ENCODE measurements around the gene CRACR2B.
A peak's percentile ranks its signal among the peaks of the same experiment; 100 is the strongest.

Gene CRACR2B

GRCh38 chr11:855796-856195 lies 28.1 kb downstream of the CRACR2B start:
- TF ChIP-seq CTCF (IDR thresholded peaks at IDR 0.05; ENCODE audit: low read depth, low read length, missing control alignments): no peak
- H3K4me3 ChIP-seq (ENCODE audit: low read depth, low read length): no peak overlapping the region
- no peaks in the 10 kb centered on the region for H3K36me3 ChIP-seq (replicated peaks)
- in situ Hi-C loops (cut with HindIII; ENCODE audit: low pct_ligation_motif_present, low sequenced_read_pairs): no loop called here
- no peak overlapping the region for H3K27ac ChIP-seq
- H3K27me3 ChIP-seq (replicated peaks): no peaks in the 10 kb centered on the region
- no peak for DNase-seq

GRCh38 chr11:856397-856796 lies 28.7 kb downstream of the CRACR2B start:
- no peak for DNase-seq
- H3K27me3 ChIP-seq (replicated peaks): no peaks in the 10 kb centered on the region
- in situ Hi-C loops (cut with HindIII; ENCODE audit: low pct_ligation_motif_present, low sequenced_read_pairs): no loop called here
- no peak overlapping the region for H3K4me3 ChIP-seq (ENCODE audit: low read depth, low read length)
- no peak overlapping the region for H3K27ac ChIP-seq
- no peaks in the 10 kb centered on the region for H3K36me3 ChIP-seq (replicated peaks)
- no peak for TF ChIP-seq CTCF (IDR thresholded peaks at IDR 0.05; ENCODE audit: low read depth, low read length, missing control alignments)

- in situ Hi-C loops (cut with HindIII; ENCODE audit: low pct_ligation_motif_present, low sequenced_read_pairs): no loop called here
- DNase-seq: no peak
Measured at GRCh38 chr11:858053-858761, 30.5 kb downstream of the CRACR2B start.

GRCh38 chr11:858762-859339 lies 31.1 kb downstream of the CRACR2B start:
- Histone ChIP-seq H3K27ac (no peak overlapping the region), H3K36me3 (replicated peaks) (peaks cover 2% of the 10 kb centered on the region), H3K27me3 (replicated peaks) (no peaks in the 10 kb centered on the region), H3K4me3 (ENCODE audit: low read depth, low read length) (peak overlapping the region; percentile 9)
- no peak for TF ChIP-seq CTCF (IDR thresholded peaks at IDR 0.05; ENCODE audit: low read depth, low read length, missing control alignments)
- in situ Hi-C loops (cut with HindIII; ENCODE audit: low pct_ligation_motif_present, low sequenced_read_pairs): no loop called here
- no peak for DNase-seq

More at GRCh38 chr11:858053-858761, 30.5 kb downstream of the CRACR2B start:
- Histone ChIP-seq H3K27ac (no peak overlapping the region), H3K27me3 (replicated peaks) (no peaks in the 10 kb centered on the region), H3K36me3 (replicated peaks) (peaks cover 2% of the 10 kb centered on the region), H3K4me3 (ENCODE audit: low read depth, low read length) (no peak overlapping the region)
- no peak for TF ChIP-seq CTCF (IDR thresholded peaks at IDR 0.05; ENCODE audit: low read depth, low read length, missing control alignments)

GRCh38 chr11:859394-860131 lies 31.8 kb downstream of the CRACR2B start:
- no peaks in the 10 kb centered on the region for H3K27me3 ChIP-seq (replicated peaks)
- TF ChIP-seq CTCF (IDR thresholded peaks at IDR 0.05; ENCODE audit: low read depth, low read length, missing control alignments): no peak
- H3K36me3 ChIP-seq (replicated peaks): peaks cover 2% of the 10 kb centered on the region
- in situ Hi-C loops (cut with HindIII; ENCODE audit: low pct_ligation_motif_present, low sequenced_read_pairs): no loop called here
- DNase-seq: peak; percentile 84
- H3K4me3 ChIP-seq (ENCODE audit: low read depth, low read length): peak overlapping the region; percentile 48
- no peak overlapping the region for H3K27ac ChIP-seq
